Subcutaneous abdominal adipose tissue (tissue), 5 donors: Measurements from ENCODE around the gene SPAG9.
A peak's percentile ranks its signal among the peaks of the same experiment; 100 is the strongest.

Experiments
- H3K27ac ChIP-seq: one replicate; pipeline ENCODE4 v1.7.0; 2013; ENCODE audit warnings: low read depth, mild to moderate bottlenecking, inconsistent platforms, low read length, moderate library complexity
- H3K27me3 ChIP-seq, 5 donors: one replicate each; pipeline ENCODE4 v1.7.0; 2013; ENCODE audit warnings: low read length in 5 of 5, inconsistent platforms in 1 of 5; ENCODE audit not compliant: control insufficient read depth in 5 of 5, insufficient read depth in 4 of 5
- H3K36me3 ChIP-seq, 5 donors: one replicate each; pipeline ENCODE4 v1.7.0; 2013; ENCODE audit warnings: low read length in 5 of 5; ENCODE audit not compliant: control insufficient read depth in 5 of 5, insufficient read depth in 5 of 5
- H3K4me1 ChIP-seq, 5 donors: one replicate each; pipeline ENCODE4 v1.7.0; 2013; ENCODE audit warnings: low read length in 5 of 5, mild to moderate bottlenecking in 3 of 5, moderate library complexity in 1 of 5; ENCODE audit not compliant: control insufficient read depth in 5 of 5, insufficient read depth in 5 of 5
- H3K4me3 ChIP-seq, 5 donors: one replicate each; pipeline ENCODE4 v1.7.0; 2013; ENCODE audit warnings: low read length in 5 of 5, low read depth in 1 of 5
- H3K9ac ChIP-seq, 5 donors: one replicate each; pipeline ENCODE4 v1.7.0; 2013; ENCODE audit warnings: low read length in 5 of 5, mild to moderate bottlenecking in 4 of 5, moderate library complexity in 3 of 5
- H3K9me3 ChIP-seq, 5 donors: one replicate each; pipeline ENCODE4 v1.7.0; 2013; ENCODE audit warnings: low read length in 5 of 5; ENCODE audit not compliant: control insufficient read depth in 5 of 5
- donor health status: healthy.
- donor health status: healthy.
- donor health status: healthy.
- donor health status: healthy.
- donor health status: healthy.

Gene SPAG9

GRCh38 chr17:51120739-51121619, at the start of gene SPAG9:
SPAG9 (minus strand) TSS chr17:51120868; CDS start chr17:51120656, 212 bp downstream.
- Histone ChIP-seq H3K27me3 (no peaks in the 10 kb centered on the region), H3K27ac (peak within 1 kb of the TSS; percentile 100)

DNA sequence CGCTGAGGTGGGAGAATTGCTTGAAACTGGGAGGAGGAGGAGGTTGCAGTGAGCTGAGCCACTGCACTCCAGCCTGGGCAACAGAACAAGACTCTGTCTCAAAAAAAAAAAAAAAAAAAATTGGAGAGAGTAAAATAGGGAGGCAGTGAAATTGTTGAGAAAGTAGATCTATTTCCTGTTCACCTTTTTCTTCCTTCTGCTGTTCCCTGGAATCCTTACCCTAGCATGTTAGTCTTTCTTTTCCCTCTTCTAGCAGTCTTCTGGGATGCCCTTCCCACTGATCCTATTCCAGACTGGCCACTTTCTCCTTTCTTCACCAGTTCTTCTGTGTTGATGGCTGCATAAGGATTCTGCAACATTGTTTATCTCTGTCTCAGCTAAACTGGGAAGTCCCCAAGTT, 48.7 kb upstream of the SPAG9 start:
- Histone ChIP-seq H3K4me3 (no peak overlapping the region), H3K9ac (no peak overlapping the region), H3K36me3 (peaks cover 6 to 45% (median 37%) of the 10 kb centered on the region in 5 donors), H3K27ac (no peak overlapping the region), H3K27me3 (no peaks in the 10 kb centered on the region), H3K9me3 (no peaks in the 10 kb centered on the region), H3K4me1 (peaks cover 3 to 19% (median 18%) of the 10 kb centered on the region in 5 donors)

More at GRCh38 chr17:51120739-51121619, at the start of gene SPAG9:
- H3K4me3 ChIP-seq, result peak within 1 kb of the TSS; percentile 82 to 100 (median 99)
- H3K9me3 ChIP-seq, result no peaks in the 10 kb centered on the region
- H3K36me3 ChIP-seq, result no peaks in the 10 kb centered on the region
- peaks cover 20 to 35% (median 34%) of the 10 kb centered on the region in 5 donors for H3K4me1 ChIP-seq
- H3K9ac ChIP-seq, result peak within 1 kb of the TSS; percentile 93 to 99 (median 97)

GRCh38 chr17:51166987-51167931, 46.6 kb upstream of the SPAG9 start:
- H3K36me3 ChIP-seq, result peaks cover 6 to 40% (median 36%) of the 10 kb centered on the region in 5 donors
- peaks cover 3 to 19% (median 18%) of the 10 kb centered on the region in 5 donors for H3K4me1 ChIP-seq
- H3K4me3 ChIP-seq, result peak overlapping the region; percentile 61 to 94 (median 81)
- H3K27ac ChIP-seq, result peak overlapping the region; percentile 89
- no peaks in the 10 kb centered on the region for H3K9me3 ChIP-seq
- H3K9ac ChIP-seq, result peak overlapping the region in 4 of 5 donors; percentile 76 to 89 (median 86)
- H3K27me3 ChIP-seq, result no peaks in the 10 kb centered on the region

DNA sequence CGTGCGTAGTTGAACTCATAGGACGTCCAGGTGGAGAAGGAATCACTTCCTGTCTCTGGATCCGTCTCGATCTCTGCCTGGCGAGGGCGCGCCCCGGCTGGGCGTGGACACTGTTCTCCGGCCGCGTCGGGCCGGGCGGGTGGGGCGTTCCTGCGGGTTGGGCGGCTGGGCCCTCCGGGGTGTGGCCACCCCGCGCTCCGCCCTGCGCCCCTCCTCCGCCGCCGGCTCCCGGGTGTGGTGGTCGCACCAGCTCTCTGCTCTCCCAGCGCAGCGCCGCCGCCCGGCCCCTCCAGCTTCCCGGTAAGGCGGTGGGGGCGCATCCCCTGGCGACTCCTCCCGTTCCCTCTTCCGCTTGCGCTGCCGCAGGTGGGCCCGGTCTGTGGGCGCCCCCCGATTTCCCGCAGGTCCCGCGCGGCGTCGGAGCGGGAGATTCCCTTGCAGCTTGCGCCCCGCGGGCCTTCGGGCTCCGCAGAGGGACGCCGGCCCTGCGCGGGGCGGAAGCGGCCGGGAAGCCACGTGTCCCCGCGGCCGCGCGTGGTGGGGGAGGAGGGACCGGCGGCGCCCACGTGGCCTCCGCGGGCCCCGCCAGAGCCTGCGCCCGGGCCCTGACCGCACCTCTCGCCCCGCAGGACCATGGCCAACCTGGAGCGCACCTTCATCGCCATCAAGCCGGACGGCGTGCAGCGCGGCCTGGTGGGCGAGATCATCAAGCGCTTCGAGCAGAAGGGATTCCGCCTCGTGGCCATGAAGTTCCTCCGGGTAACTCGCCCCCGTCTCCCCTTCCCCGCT, 45.7 kb upstream of the SPAG9 start, which contains the start of gene NME2:
Gene NME2 (plus strand): TSS at position 214 of the 789 bp plus-strand sequence. CDS start 420 bp downstream, at position 634.
- Histone ChIP-seq H3K9me3 (no peaks in the 10 kb centered on the region), H3K9ac (peak within 1 kb of the TSS; percentile 85 to 96 (median 89)), H3K36me3 (peaks cover 11 to 41% (median 39%) of the 10 kb centered on the region in 5 donors), H3K27ac (peak within 1 kb of the TSS; percentile 89), H3K4me3 (peak within 1 kb of the TSS; percentile 73 to 99 (median 91)), H3K4me1 (peaks cover 3 to 19% (median 18%) of the 10 kb centered on the region in 5 donors), H3K27me3 (no peaks in the 10 kb centered on the region)

DNA sequence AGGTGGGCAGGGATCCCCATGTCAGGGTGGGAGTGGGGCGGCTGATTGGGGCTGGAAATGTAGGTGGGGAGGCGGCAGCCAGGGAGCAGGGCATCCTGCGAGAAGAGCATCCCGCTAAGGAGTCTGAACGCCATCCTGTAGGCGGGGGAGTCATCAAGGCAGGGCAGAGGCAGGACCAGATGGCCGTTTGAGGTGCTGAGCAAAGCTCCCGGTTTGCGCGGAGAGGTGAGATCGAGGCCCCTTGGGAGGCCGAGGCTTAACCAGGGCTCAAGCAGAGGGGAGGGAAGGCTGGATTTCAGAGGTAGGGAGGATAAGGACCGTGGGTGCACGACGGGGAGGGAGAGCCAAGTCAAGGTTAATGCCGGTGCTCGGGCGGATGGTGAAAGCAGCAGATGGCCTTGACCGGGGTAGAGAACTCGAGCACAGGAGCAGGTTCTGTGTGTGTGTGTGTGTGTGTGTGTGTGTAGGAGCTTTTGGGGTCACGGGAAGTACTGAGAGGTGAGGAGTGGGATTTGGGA, 45.1 kb upstream of the SPAG9 start:
- H3K9me3 ChIP-seq, result no peaks in the 10 kb centered on the region
- H3K27ac ChIP-seq, result peak overlapping the region; percentile 89

DNA sequence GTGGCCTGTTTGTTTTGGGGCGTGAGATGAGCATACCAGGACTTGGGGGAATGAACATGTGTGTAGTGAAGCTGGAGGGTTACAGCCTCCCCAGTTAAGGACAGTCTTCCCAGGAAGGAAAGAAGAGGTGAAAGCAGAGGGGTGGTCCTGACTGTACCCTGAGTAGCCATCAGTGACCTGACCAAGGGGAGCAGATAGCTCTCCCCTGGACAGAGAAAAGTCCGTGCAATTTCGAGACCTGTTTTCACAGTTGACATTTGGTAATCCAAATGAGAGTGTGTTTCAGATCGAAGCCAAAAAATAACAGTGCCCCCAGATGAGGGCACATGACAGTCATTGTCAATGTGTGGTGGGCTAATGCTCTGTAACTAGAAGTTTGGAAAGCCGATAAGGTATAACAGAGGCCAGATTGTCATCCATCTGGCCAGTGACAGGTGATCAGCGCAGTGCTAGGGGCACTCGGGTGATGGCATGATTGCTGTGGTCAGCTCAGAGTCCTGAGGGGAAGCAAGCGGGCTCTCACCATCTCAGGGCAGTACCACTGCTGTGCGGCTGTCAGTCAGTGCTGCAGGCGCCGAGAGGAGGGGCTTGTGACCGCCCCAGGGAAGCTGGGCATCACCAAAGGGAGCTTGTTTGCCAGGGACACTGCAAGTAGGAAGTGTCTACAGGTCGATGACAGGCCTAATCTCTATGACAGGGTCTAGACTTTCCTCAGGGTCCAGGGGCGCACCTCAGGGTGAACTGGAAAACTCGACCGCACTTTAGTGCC, 44.4 kb upstream of the SPAG9 start:
- H3K9me3 ChIP-seq, result no peaks in the 10 kb centered on the region
- peak overlapping the region; percentile 73 to 99 (median 91) for H3K4me3 ChIP-seq
- H3K36me3 ChIP-seq, result peaks cover 5 to 41% (median 34%) of the 10 kb centered on the region in 5 donors
- H3K27ac ChIP-seq, result peak overlapping the region; percentile 89
- peak overlapping the region in 3 of 5 donors; percentile 89 to 96 (median 89) for H3K9ac ChIP-seq
- no peaks in the 10 kb centered on the region for H3K27me3 ChIP-seq
- H3K4me1 ChIP-seq, result peaks cover 3 to 19% (median 18%) of the 10 kb centered on the region in 5 donors

More for the DNA sequence above, 45.1 kb upstream of the SPAG9 start:
- Histone ChIP-seq H3K4me3 (peak overlapping the region; percentile 73 to 99 (median 91)), H3K27me3 (no peaks in the 10 kb centered on the region), H3K36me3 (peaks cover 6 to 41% (median 38%) of the 10 kb centered on the region in 5 donors), H3K4me1 (peaks cover 3 to 19% (median 18%) of the 10 kb centered on the region in 5 donors), H3K9ac (peak overlapping the region; percentile 51 to 96 (median 89))

GRCh38 chr17:51161541-51161940, 40.9 kb upstream of the SPAG9 start:
- H3K9me3 ChIP-seq, result no peaks in the 10 kb centered on the region
- H3K9ac ChIP-seq, result no peak overlapping the region
- peaks cover 5 to 32% (median 23%) of the 10 kb centered on the region in 5 donors for H3K36me3 ChIP-seq
- peaks cover 3 to 10% (median 8%) of the 10 kb centered on the region in 5 donors for H3K4me1 ChIP-seq
- H3K27ac ChIP-seq, result no peak overlapping the region
- H3K27me3 ChIP-seq, result no peaks in the 10 kb centered on the region
- H3K4me3 ChIP-seq, result no peak overlapping the region

- Histone ChIP-seq H3K36me3 (peaks cover 5 to 32% (median 23%) of the 10 kb centered on the region in 5 donors), H3K27me3 (no peaks in the 10 kb centered on the region), H3K4me3 (no peak overlapping the region), H3K4me1 (peaks cover 0 to 4% (median 2%) of the 10 kb centered on the region in 5 donors), H3K9me3 (no peaks in the 10 kb centered on the region), H3K9ac (no peak overlapping the region), H3K27ac (no peak overlapping the region)
Observed at GRCh38 chr17:51159604-51160003, 38.9 kb upstream of the SPAG9 start.
